Measurements from ENCODE around the gene DDR1.

DDR1 gene

GRCh38 chr6:30932665-30933365, 48.5 kb downstream of the DDR1 start:
- TF ChIP-seq GLIS3 (CRISPR knock-in tag; IDR thresholded peaks at IDR 0.05) (no peak), ZC3H10 (CRISPR knock-in tag; IDR thresholded peaks at IDR 0.05) (no peak), ESRRG (CRISPR knock-in tag; IDR thresholded peaks at IDR 0.05) (no peak), OSR1 (CRISPR knock-in tag; IDR thresholded peaks at IDR 0.05) (no peak), CSDC2 (CRISPR knock-in tag; IDR thresholded peaks at IDR 0.05) (no peak), ARNTL (CRISPR knock-in tag; IDR thresholded peaks at IDR 0.05; ENCODE audit: borderline replicate concordance, low read depth) (no peak), CSRNP3 (CRISPR knock-in tag; IDR thresholded peaks at IDR 0.05) (no peak)
- no peak for ATAC-seq

DNA sequence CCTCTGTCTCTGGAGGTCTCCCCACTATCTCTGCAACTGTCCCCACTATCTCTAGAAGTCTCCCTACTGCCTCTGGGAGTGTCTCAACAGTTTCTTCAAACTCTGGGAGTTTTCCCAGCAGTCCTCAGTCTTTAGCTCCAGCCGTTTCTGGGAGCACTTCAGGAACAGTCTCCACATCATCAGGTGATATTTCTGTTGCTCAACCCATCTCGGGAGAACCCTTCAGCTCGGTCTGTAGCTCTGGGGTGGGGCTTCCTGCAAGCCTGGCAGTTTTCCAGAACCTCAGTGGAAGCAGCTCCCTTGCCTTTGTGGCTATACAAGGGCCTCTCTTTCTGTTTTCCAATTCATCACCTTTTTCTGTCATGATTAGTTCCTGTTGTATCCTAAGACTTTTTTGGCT, 50.7 kb downstream of the DDR1 start:
- ATAC-seq, result no peak

GRCh38 chr6:30937265-30937664, 52.9 kb downstream of the DDR1 start:
- TF ChIP-seq TOX (CRISPR knock-in tag; IDR thresholded peaks at IDR 0.05; ENCODE audit: borderline replicate concordance), result no peak
- no peak for TF ChIP-seq GLIS3 (CRISPR knock-in tag; IDR thresholded peaks at IDR 0.05)
- ATAC-seq, result no peak

More for the DNA sequence above, 50.7 kb downstream of the DDR1 start:
- no peak for TF ChIP-seq ISL1 (CRISPR knock-in tag; IDR thresholded peaks at IDR 0.05)
- TF ChIP-seq POU6F1 (CRISPR knock-in tag; IDR thresholded peaks at IDR 0.05; ENCODE audit: borderline replicate concordance, low read depth), result no peak
- TF ChIP-seq, protein P1, sequence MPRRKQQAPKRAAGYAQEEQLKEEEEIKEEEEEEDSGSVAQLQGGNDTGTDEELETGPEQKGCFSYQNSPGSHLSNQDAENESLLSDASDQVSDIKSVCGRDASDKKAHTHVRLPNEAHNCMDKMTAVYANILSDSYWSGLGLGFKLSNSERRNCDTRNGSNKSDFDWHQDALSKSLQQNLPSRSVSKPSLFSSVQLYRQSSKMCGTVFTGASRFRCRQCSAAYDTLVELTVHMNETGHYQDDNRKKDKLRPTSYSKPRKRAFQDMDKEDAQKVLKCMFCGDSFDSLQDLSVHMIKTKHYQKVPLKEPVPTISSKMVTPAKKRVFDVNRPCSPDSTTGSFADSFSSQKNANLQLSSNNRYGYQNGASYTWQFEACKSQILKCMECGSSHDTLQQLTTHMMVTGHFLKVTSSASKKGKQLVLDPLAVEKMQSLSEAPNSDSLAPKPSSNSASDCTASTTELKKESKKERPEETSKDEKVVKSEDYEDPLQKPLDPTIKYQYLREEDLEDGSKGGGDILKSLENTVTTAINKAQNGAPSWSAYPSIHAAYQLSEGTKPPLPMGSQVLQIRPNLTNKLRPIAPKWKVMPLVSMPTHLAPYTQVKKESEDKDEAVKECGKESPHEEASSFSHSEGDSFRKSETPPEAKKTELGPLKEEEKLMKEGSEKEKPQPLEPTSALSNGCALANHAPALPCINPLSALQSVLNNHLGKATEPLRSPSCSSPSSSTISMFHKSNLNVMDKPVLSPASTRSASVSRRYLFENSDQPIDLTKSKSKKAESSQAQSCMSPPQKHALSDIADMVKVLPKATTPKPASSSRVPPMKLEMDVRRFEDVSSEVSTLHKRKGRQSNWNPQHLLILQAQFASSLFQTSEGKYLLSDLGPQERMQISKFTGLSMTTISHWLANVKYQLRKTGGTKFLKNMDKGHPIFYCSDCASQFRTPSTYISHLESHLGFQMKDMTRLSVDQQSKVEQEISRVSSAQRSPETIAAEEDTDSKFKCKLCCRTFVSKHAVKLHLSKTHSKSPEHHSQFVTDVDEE (CRISPR knock-in tag; IDR thresholded peaks at IDR 0.05), result no peak
- no peak for TF ChIP-seq ZNF8 (CRISPR knock-in tag; IDR thresholded peaks at IDR 0.05)
- TF ChIP-seq TCF4 (CRISPR knock-in tag; IDR thresholded peaks at IDR 0.05; ENCODE audit: borderline replicate concordance), result no peak
- TF ChIP-seq ZNF565 (CRISPR knock-in tag; conservative IDR thresholded peaks at IDR 0.05; ENCODE audit: low read depth), result no peak
- TF ChIP-seq ZNF70 (CRISPR knock-in tag; IDR thresholded peaks at IDR 0.05), result no peak
- TF ChIP-seq, protein P2, sequence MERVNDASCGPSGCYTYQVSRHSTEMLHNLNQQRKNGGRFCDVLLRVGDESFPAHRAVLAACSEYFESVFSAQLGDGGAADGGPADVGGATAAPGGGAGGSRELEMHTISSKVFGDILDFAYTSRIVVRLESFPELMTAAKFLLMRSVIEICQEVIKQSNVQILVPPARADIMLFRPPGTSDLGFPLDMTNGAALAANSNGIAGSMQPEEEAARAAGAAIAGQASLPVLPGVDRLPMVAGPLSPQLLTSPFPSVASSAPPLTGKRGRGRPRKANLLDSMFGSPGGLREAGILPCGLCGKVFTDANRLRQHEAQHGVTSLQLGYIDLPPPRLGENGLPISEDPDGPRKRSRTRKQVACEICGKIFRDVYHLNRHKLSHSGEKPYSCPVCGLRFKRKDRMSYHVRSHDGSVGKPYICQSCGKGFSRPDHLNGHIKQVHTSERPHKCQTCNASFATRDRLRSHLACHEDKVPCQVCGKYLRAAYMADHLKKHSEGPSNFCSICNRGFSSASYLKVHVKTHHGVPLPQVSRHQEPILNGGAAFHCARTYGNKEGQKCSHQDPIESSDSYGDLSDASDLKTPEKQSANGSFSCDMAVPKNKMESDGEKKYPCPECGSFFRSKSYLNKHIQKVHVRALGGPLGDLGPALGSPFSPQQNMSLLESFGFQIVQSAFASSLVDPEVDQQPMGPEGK (CRISPR knock-in tag; IDR thresholded peaks at IDR 0.05; ENCODE audit: borderline replicate concordance), result no peak
- TF ChIP-seq TOX (CRISPR knock-in tag; IDR thresholded peaks at IDR 0.05; ENCODE audit: borderline replicate concordance), result no peak

DNA sequence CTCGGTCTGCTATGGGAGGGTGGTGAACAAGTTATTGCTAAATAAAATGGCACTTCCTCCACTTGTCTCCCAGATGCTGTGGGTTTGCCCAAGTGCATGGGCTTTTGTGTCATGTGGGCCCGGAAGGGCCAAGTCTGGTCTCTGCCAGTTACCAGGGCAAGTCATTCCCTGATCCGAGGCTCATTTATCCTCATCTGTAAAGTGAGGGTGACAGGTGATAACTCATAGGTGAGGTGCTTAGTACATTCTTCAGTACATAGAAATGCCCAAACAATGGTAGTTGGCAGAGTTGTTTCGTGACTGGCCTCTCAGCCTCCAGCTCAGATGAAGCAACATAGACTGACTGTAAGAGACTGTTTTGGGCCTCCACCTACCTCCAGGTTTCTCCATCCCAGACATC, 54.4 kb downstream of the DDR1 start:
- TF ChIP-seq TCF4 (CRISPR knock-in tag; IDR thresholded peaks at IDR 0.05; ENCODE audit: borderline replicate concordance), result no peak

DNA sequence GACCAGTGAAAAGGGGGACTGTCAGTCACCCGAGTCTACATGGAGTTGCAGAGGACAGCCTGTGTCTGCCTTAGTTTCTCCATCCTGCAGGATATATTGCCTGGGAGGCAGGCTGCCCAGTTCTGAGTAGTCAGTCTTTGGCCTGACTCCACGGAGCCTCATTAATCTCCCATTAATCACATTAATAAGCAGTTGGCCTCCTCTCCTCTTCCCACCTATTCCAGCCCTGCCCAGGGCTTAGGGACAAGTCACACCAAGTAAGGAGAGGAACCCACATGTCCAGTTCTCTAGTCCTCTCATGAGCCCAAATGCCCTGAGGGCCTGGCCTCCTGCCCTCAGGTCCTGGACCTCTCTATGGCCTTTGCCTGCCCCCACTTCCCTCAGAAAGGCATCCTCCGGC, 55.2 kb downstream of the DDR1 start:
- no peak for ATAC-seq
- TF ChIP-seq ZFP30 (CRISPR knock-in tag; IDR thresholded peaks at IDR 0.05), result no peak
- TF ChIP-seq POU6F1 (CRISPR knock-in tag; IDR thresholded peaks at IDR 0.05; ENCODE audit: borderline replicate concordance, low read depth), result no peak
- TF ChIP-seq ZNF70 (CRISPR knock-in tag; IDR thresholded peaks at IDR 0.05), result no peak
- TF ChIP-seq CSRNP3 (CRISPR knock-in tag; IDR thresholded peaks at IDR 0.05), result no peak
- TF ChIP-seq CSDC2 (CRISPR knock-in tag; IDR thresholded peaks at IDR 0.05), result no peak
- TF ChIP-seq, protein P2 (CRISPR knock-in tag; IDR thresholded peaks at IDR 0.05; ENCODE audit: borderline replicate concordance), result no peak
- TF ChIP-seq, protein P3, sequence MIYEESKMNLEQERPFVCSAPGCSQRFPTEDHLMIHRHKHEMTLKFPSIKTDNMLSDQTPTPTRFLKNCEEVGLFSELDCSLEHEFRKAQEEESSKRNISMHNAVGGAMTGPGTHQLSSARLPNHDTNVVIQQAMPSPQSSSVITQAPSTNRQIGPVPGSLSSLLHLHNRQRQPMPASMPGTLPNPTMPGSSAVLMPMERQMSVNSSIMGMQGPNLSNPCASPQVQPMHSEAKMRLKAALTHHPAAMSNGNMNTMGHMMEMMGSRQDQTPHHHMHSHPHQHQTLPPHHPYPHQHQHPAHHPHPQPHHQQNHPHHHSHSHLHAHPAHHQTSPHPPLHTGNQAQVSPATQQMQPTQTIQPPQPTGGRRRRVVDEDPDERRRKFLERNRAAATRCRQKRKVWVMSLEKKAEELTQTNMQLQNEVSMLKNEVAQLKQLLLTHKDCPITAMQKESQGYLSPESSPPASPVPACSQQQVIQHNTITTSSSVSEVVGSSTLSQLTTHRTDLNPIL (CRISPR knock-in tag; IDR thresholded peaks at IDR 0.05; ENCODE audit: low read depth), result no peak
- no peak for TF ChIP-seq RARB (CRISPR knock-in tag; IDR thresholded peaks at IDR 0.05)
- TF ChIP-seq OSR1 (CRISPR knock-in tag; IDR thresholded peaks at IDR 0.05), result no peak

More for the DNA sequence above, 54.4 kb downstream of the DDR1 start:
- no peak for ATAC-seq
